Liver (tissue), 9 donors: ENCODE data around the gene B4GALT3. TPM values are rescaled to one million over a fixed set of nuclear protein-coding genes. Genes with fewer than 3 reads are reported as not detected.

Source experiments
- DNase-seq: peaks from one replicate; pipeline ENCODE4 v3.0.0-alpha.2; 2017; ENCODE audit warnings: low spot score
- H3K27ac ChIP-seq, 2 donors: one replicate each; pipeline ENCODE4 v1.7.0; 2013; ENCODE audit warnings: inconsistent platforms in 2 of 2, low read length in 2 of 2, control low read depth in 1 of 2, low read depth in 1 of 2, mild to moderate bottlenecking in 1 of 2
- H3K27me3 ChIP-seq, 4 donors: one replicate each; pipeline versions ENCODE4 v1.6.1 to v1.7.0; 2013; ENCODE audit warnings: low read length in 3 of 4, inconsistent platforms in 1 of 4, mild to moderate bottlenecking in 1 of 4, moderate library complexity in 1 of 4; ENCODE audit not compliant: control insufficient read depth in 4 of 4, insufficient read depth in 4 of 4
- H3K36me3 ChIP-seq, 4 donors: one replicate each; pipeline versions ENCODE4 v1.6.1 to v1.7.0; 2013; ENCODE audit warnings: low read length in 3 of 4, mild to moderate bottlenecking in 3 of 4, low read depth in 1 of 4, moderate library complexity in 1 of 4; ENCODE audit not compliant: control insufficient read depth in 4 of 4, insufficient read depth in 3 of 4
- H3K4me1 ChIP-seq, 4 donors: one replicate each; pipeline versions ENCODE4 v1.6.1 to v1.7.0; 2013; ENCODE audit warnings: low read length in 3 of 4, mild to moderate bottlenecking in 3 of 4, moderate library complexity in 1 of 4; ENCODE audit not compliant: control insufficient read depth in 4 of 4, insufficient read depth in 4 of 4
- H3K4me3 ChIP-seq, 3 donors: one replicate each; pipeline versions ENCODE4 v1.6.1 to v1.7.0; 2013; ENCODE audit warnings: low read length in 3 of 3, control low read depth in 1 of 3, low read depth in 1 of 3, mild to moderate bottlenecking in 1 of 3
- H3K9ac ChIP-seq, 2 donors: one replicate each; pipeline ENCODE4 v1.7.0; 2013; ENCODE audit warnings: low read length in 2 of 2, mild to moderate bottlenecking in 2 of 2, moderate library complexity in 2 of 2, control low read depth in 1 of 2, low read depth in 1 of 2
- H3K9me3 ChIP-seq, 4 donors: one replicate each; pipeline versions ENCODE4 v1.6.1 to v1.7.0; 2013; ENCODE audit warnings: low read length in 3 of 4; ENCODE audit not compliant: control insufficient read depth in 4 of 4
- EGR1 ChIP-seq, 2 donors: IDR thresholded peaks; 2 replicates each; pipeline ENCODE4 v1.6.1; 2016 to 2018; ENCODE audit warnings: antibody characterized with exemption in 2 of 2, low read depth in 2 of 2
- FOXA1 ChIP-seq: IDR thresholded peaks from 2 replicates; pipeline ENCODE4 v1.6.1; 2016; ENCODE audit warnings: antibody characterized with exemption
- FOXA2 ChIP-seq: IDR thresholded peaks from 2 replicates; pipeline ENCODE4 v1.6.1; 2016; ENCODE audit warnings: antibody characterized with exemption
- HNF4A ChIP-seq, 2 donors: conservative IDR thresholded peaks; 2 replicates each; pipeline ENCODE4 v1.6.1; 2016; ENCODE audit warnings: antibody characterized with exemption in 2 of 2, mild to moderate bottlenecking in 2 of 2
- HNF4G ChIP-seq: IDR thresholded peaks from 2 replicates; pipeline ENCODE4 v1.6.1; 2016; ENCODE audit warnings: antibody characterized with exemption
- JUND ChIP-seq, 2 donors: IDR thresholded peaks; 2 replicates each; pipeline ENCODE4 v1.6.1; 2016; ENCODE audit warnings: antibody characterized with exemption in 2 of 2
- NR2F2 ChIP-seq: IDR thresholded peaks from 2 replicates; pipeline ENCODE4 v1.6.1; 2016; ENCODE audit warnings: antibody characterized with exemption
- RAD21 ChIP-seq, 2 donors: IDR thresholded peaks; 2 replicates each; pipeline ENCODE4 v1.6.1; 2016; ENCODE audit warnings: antibody characterized with exemption in 2 of 2, mild to moderate bottlenecking in 2 of 2
- RXRA ChIP-seq, 2 donors: IDR thresholded peaks; 2 replicates each; pipeline ENCODE4 v1.6.1; 2017 to 2018; ENCODE audit warnings: antibody characterized with exemption in 2 of 2, mild to moderate bottlenecking in 1 of 2
- SP1 ChIP-seq: IDR thresholded peaks from 2 replicates; pipeline ENCODE4 v1.6.1; 2018; ENCODE audit warnings: antibody characterized with exemption, mild to moderate bottlenecking
- YY1 ChIP-seq: IDR thresholded peaks from 2 replicates; pipeline ENCODE4 v1.6.1; 2016; ENCODE audit warnings: antibody characterized with exemption, mild to moderate bottlenecking
- WGBS: extraction: QIAGEN DNeasy Blood & Tissue Kit; methylation state at CpG from one replicate; pipeline ENCODE4 v1.1.7; 2013; 5-methylcytosine and 5-hydroxymethylcytosine counted together
- polyA plus RNA-seq, 2 donors: library from polyadenylated mRNA; stranded (reverse) in 1 of 2; unstranded in 1 of 2; fragments of 200-250 nt in 1 of 2; fragments of >200 nt in 1 of 2; fragmentation: Nextera tagmentation in 1 of 2; extraction: Ambion mirVana in 1 of 2; gene quantifications; one replicate each; pipeline versions ENCODE4 v1.2.1 to v1.2.3, GENCODE V29; 2013 to 2015
- total RNA-seq, 2 donors: library from RNA; depleted of rRNA; stranded (reverse); fragments of >200 nt; gene quantifications; one replicate each; pipeline ENCODE4 v1.2.3, GENCODE V29; 2014
- TF ChIP-seq, protein P1 (sequence below): fragments of 150-350 bp; IDR thresholded peaks from 2 replicates; pipeline ENCODE4 v1.5.1; 2017; ENCODE audit warnings: improper control_type of control experiment, low read depth, low read length; ENCODE audit not compliant: missing input control
- TF ChIP-seq, protein P2 (sequence below): IDR thresholded peaks from 2 replicates; pipeline ENCODE4 v1.6.1; 2016; ENCODE audit warnings: antibody characterized with exemption
- TF ChIP-seq, protein P3 (sequence below): IDR thresholded peaks from 2 replicates; pipeline ENCODE4 v1.6.1; 2016; ENCODE audit warnings: antibody characterized with exemption
- TF ChIP-seq, protein P4 (sequence below): IDR thresholded peaks from 2 replicates; pipeline ENCODE4 v1.6.1; 2016; ENCODE audit warnings: antibody characterized with exemption
- donor health status: healthy.
- donor health status: healthy.
- donor health status: healthy.
- donor health status: healthy.
- donor health status: healthy.

B4GALT3 gene
- total and polyA plus RNA-seq, 4 donors, result 13.1 to 23.8 (median 14.7) TPM

DNA sequence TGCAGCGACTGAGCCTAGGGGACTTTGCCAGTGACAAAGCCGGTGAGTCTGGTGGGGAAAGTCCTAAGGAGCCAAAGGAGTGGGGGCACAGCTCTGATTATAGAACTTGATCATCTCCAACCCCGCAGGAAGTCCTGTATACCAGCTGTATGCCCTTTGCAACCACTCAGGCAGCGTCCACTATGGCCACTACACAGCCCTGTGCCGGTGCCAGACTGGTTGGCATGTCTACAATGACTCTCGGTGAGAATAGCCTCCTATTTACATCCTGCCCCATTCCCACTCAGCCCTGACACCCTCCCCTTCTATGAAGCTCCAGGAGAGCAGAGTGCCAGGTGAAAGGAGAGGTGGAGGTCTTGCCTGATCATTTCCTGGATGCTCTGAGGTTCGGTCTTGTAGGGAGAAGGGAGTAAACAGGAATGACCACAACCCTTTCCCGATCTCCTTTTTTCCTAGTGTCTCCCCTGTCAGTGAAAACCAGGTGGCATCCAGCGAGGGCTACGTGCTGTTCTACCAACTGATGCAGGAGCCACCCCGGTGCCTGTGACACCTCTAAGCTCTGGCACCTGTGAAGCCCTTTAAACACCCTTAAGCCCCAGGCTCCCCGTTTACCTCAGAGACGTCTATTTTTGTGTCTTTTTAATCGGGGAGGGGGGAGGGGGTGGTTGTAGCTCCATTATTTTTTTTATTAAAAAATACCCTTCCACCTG lies 12.3 kb downstream of the B4GALT3 start:
- Histone ChIP-seq H3K4me1 (peaks cover 10 to 39% (median 27%) of the 10 kb centered on the region in 4 donors), H3K27me3 (no peaks in the 10 kb centered on the region), H3K9ac (peak overlapping the region in 1 of 2 donors; percentile 74), H3K27ac (peak overlapping the region; percentile 59 to 79), H3K9me3 (no peaks in the 10 kb centered on the region), H3K36me3 (peaks cover 0 to 24% (median 8%) of the 10 kb centered on the region in 4 donors), H3K4me3 (peak overlapping the region in 1 of 3 donors; percentile 67)
- no peak for TF ChIP-seq RAD21 (IDR thresholded peaks at IDR 0.05)
- 68% methylated on average over 14 of the region's 14 CpGs for WGBS
- no peak for DNase-seq

DNA sequence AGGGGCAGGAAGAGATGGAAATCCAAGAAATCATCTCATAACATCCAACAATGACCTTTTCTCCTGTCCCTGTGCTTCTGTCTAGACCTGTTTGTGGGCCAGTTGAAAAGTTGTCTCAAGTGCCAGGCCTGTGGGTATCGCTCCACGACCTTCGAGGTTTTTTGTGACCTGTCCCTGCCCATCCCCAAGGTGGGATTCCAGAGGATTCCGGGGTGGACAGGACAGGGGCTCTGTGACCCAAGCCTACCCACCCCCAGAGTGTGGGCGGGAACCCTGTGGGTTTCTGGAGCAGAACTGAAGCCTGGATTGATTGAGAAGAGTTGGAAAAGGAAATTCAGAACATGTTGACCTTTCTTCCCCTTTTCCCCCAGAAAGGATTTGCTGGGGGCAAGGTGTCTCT lies 13.5 kb downstream of the B4GALT3 start:
- H3K9ac ChIP-seq, result no peak overlapping the region

DNA sequence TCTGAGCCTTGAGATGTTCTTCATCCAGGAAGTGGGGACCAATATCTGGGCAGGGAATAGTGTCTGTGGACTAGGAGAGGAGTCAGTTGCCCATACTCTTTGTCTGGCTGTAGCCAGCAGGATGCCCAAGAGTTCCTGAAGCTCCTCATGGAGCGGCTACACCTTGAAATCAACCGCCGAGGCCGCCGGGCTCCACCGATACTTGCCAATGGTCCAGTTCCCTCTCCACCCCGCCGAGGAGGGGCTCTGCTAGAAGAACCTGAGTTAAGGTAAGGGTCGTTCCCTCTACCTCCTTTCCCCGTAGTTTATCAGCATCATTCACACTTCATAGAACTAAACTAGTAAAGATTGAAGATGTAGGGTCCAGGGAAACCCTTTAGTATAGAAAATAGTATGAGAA lies 14.5 kb downstream of the B4GALT3 start:
- Histone ChIP-seq H3K27me3 (no peaks in the 10 kb centered on the region), H3K4me1 (peaks cover 17 to 54% (median 36%) of the 10 kb centered on the region in 4 donors), H3K27ac (no peak overlapping the region), H3K9me3 (no peaks in the 10 kb centered on the region), H3K9ac (no peak overlapping the region), H3K36me3 (peaks cover 0 to 21% (median 6%) of the 10 kb centered on the region in 4 donors), H3K4me3 (no peak overlapping the region)
- WGBS, result 96% methylated on average over 10 of the region's 10 CpGs
- DNase-seq, result peak; percentile 30
- no peak for TF ChIP-seq FOXA1
- TF ChIP-seq, protein P1, sequence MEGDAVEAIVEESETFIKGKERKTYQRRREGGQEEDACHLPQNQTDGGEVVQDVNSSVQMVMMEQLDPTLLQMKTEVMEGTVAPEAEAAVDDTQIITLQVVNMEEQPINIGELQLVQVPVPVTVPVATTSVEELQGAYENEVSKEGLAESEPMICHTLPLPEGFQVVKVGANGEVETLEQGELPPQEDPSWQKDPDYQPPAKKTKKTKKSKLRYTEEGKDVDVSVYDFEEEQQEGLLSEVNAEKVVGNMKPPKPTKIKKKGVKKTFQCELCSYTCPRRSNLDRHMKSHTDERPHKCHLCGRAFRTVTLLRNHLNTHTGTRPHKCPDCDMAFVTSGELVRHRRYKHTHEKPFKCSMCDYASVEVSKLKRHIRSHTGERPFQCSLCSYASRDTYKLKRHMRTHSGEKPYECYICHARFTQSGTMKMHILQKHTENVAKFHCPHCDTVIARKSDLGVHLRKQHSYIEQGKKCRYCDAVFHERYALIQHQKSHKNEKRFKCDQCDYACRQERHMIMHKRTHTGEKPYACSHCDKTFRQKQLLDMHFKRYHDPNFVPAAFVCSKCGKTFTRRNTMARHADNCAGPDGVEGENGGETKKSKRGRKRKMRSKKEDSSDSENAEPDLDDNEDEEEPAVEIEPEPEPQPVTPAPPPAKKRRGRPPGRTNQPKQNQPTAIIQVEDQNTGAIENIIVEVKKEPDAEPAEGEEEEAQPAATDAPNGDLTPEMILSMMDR, result no peak
- TF ChIP-seq EGR1 (IDR thresholded peaks at IDR 0.05; ENCODE audit: low read depth in 2 of 2), result no peak
- TF ChIP-seq, protein P2, sequence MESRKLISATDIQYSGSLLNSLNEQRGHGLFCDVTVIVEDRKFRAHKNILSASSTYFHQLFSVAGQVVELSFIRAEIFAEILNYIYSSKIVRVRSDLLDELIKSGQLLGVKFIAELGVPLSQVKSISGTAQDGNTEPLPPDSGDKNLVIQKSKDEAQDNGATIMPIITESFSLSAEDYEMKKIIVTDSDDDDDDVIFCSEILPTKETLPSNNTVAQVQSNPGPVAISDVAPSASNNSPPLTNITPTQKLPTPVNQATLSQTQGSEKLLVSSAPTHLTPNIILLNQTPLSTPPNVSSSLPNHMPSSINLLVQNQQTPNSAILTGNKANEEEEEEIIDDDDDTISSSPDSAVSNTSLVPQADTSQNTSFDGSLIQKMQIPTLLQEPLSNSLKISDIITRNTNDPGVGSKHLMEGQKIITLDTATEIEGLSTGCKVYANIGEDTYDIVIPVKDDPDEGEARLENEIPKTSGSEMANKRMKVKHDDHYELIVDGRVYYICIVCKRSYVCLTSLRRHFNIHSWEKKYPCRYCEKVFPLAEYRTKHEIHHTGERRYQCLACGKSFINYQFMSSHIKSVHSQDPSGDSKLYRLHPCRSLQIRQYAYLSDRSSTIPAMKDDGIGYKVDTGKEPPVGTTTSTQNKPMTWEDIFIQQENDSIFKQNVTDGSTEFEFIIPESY, result no peak
- TF ChIP-seq RAD21 (IDR thresholded peaks at IDR 0.05), result no peak
- TF ChIP-seq, protein P3, sequence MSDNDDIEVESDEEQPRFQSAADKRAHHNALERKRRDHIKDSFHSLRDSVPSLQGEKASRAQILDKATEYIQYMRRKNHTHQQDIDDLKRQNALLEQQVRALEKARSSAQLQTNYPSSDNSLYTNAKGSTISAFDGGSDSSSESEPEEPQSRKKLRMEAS, result no peak
- no peak for TF ChIP-seq HNF4A (conservative IDR thresholded peaks at IDR 0.05)
- TF ChIP-seq RXRA (IDR thresholded peaks at IDR 0.05), result no peak
- TF ChIP-seq, protein P4, sequence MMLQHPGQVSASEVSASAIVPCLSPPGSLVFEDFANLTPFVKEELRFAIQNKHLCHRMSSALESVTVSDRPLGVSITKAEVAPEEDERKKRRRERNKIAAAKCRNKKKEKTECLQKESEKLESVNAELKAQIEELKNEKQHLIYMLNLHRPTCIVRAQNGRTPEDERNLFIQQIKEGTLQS, result no peak
- TF ChIP-seq YY1, result no peak
- TF ChIP-seq JUND (IDR thresholded peaks at IDR 0.05), result no peak
- TF ChIP-seq HNF4G, result no peak
- no peak for TF ChIP-seq NR2F2
- no peak for TF ChIP-seq SP1

More for the DNA sequence above, 13.5 kb downstream of the B4GALT3 start:
- Histone ChIP-seq H3K36me3 (peaks cover 0 to 19% (median 6%) of the 10 kb centered on the region in 4 donors), H3K4me1 (peaks cover 14 to 47% (median 34%) of the 10 kb centered on the region in 4 donors), H3K4me3 (no peak overlapping the region), H3K27me3 (no peaks in the 10 kb centered on the region), H3K27ac (no peak overlapping the region), H3K9me3 (no peaks in the 10 kb centered on the region)
- TF ChIP-seq FOXA2 (no peak), SP1 (no peak), FOXA1 (no peak), JUND (IDR thresholded peaks at IDR 0.05) (no peak), YY1 (no peak), NR2F2 (no peak), EGR1 (IDR thresholded peaks at IDR 0.05; ENCODE audit: low read depth in 2 of 2) (no peak)
- TF ChIP-seq, protein P3, result no peak
- TF ChIP-seq, protein P2, result no peak
- DNase-seq, result no peak
- WGBS, result 96% methylated on average over 5 of the region's 5 CpGs
